ENCODE data around the gene MYO3B.
"Not testable (repeated sequence)": the region's sequence is repeated elsewhere in the genome, so short reads cannot be mapped to it uniquely, and the experiment has no call there.

MYO3B gene

GRCh38 chr2:170446078-170446477 is 268.1 kb downstream of the MYO3B start:
- no peak for DNase-seq

GRCh38 chr2:170449034-170449433 is 271.1 kb downstream of the MYO3B start:
- DNase-seq: no peak

- no peak for DNase-seq
Observed at GRCh38 chr2:170454471-170455372, 276.8 kb downstream of the MYO3B start.

- no peak for DNase-seq
Observed at GRCh38 chr2:170455617-170456426, 277.9 kb downstream of the MYO3B start.

- no peak for DNase-seq
Observed at GRCh38 chr2:170456914-170457313, 279.0 kb downstream of the MYO3B start.

- DNase-seq: no peak
Observed at GRCh38 chr2:170457742-170458141, 279.8 kb downstream of the MYO3B start.

- no peak for DNase-seq
Observed at GRCh38 chr2:170461889-170462288, 283.9 kb downstream of the MYO3B start.

- DNase-seq: no peak
Observed at GRCh38 chr2:170462433-170463205, 284.7 kb downstream of the MYO3B start.

- DNase-seq: no peak
Observed at GRCh38 chr2:170463206-170463537, 285.2 kb downstream of the MYO3B start.

- no peak for DNase-seq
Observed at GRCh38 chr2:170464268-170464667, 286.3 kb downstream of the MYO3B start.

GRCh38 chr2:170465241-170465640 is 287.3 kb downstream of the MYO3B start:
- no peak for DNase-seq

GRCh38 chr2:170466632-170467031 is 288.7 kb downstream of the MYO3B start:
- no peak for DNase-seq

GRCh38 chr2:170467568-170468422 is 289.8 kb downstream of the MYO3B start:
- no peak for DNase-seq

- no peak for DNase-seq
Observed at GRCh38 chr2:170468557-170468956, 290.6 kb downstream of the MYO3B start.

GRCh38 chr2:170472498-170472897 is 294.6 kb downstream of the MYO3B start:
- DNase-seq: not testable (repeated sequence)

GRCh38 chr2:170475878-170476277 is 297.9 kb downstream of the MYO3B start:
- no peak for DNase-seq

GRCh38 chr2:170477630-170478029 is 299.7 kb downstream of the MYO3B start:
- no peak for DNase-seq

- DNase-seq: no peak
Observed at GRCh38 chr2:170481201-170481600, 303.3 kb downstream of the MYO3B start.

- DNase-seq: no peak
Observed at GRCh38 chr2:170484552-170484951, 306.6 kb downstream of the MYO3B start.

- DNase-seq: no peak
Observed at GRCh38 chr2:170485254-170486026, 307.5 kb downstream of the MYO3B start.

GRCh38 chr2:170486730-170487129 is 308.8 kb downstream of the MYO3B start:
- DNase-seq: no peak

All from left hindlimb (tissue), 1 donor.